OCI-LY1 (cell line): Measurements from ENCODE around the gene TMPRSS11D.

Experiments used
- EZH2 ChIP-seq: fragments of 200-600 bp; sonication (generic), shearing (Covaris generic); IDR thresholded peaks from 2 replicates; pipeline ENCODE4 v1.8.0; 2017; ENCODE audit warnings: borderline replicate concordance, mixed run types, mild to moderate bottlenecking, antibody characterized with exemption, low read length, moderate library complexity, mixed read lengths
- TF ChIP-seq, protein P1 (sequence below): fragments of 200-600 bp; sonication (generic), shearing (Covaris generic); IDR thresholded peaks from 2 replicates; pipeline ENCODE4 v1.5.1; 2017; ENCODE audit warnings: mild to moderate bottlenecking, antibody characterized with exemption, low read length, moderate library complexity, mixed read lengths

DNA sequence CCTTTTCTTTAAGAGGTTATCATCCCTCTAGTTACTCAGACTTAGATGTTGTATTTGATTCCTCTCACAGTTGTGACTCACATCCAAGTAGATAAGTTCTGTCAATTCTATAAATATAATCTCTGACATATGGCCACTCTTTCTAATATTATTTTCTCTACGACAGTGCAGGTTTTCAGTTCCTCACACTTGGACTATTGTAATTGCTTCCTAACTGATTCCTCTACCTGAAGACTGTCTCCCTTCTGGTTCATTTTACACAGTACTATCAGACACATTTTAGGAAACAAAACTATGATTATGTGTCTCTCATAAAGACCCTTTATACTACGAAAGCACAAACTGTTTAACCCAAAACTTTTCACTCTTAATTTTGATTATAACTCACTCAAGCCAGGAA lies 98.3 kb downstream of the TMPRSS11D start:
- TF ChIP-seq, protein P1, sequence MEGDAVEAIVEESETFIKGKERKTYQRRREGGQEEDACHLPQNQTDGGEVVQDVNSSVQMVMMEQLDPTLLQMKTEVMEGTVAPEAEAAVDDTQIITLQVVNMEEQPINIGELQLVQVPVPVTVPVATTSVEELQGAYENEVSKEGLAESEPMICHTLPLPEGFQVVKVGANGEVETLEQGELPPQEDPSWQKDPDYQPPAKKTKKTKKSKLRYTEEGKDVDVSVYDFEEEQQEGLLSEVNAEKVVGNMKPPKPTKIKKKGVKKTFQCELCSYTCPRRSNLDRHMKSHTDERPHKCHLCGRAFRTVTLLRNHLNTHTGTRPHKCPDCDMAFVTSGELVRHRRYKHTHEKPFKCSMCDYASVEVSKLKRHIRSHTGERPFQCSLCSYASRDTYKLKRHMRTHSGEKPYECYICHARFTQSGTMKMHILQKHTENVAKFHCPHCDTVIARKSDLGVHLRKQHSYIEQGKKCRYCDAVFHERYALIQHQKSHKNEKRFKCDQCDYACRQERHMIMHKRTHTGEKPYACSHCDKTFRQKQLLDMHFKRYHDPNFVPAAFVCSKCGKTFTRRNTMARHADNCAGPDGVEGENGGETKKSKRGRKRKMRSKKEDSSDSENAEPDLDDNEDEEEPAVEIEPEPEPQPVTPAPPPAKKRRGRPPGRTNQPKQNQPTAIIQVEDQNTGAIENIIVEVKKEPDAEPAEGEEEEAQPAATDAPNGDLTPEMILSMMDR, result no peak
- TF ChIP-seq EZH2, result no peak
